ENCODE measurements around the gene PRSS27.

The PRSS27 gene

DNA sequence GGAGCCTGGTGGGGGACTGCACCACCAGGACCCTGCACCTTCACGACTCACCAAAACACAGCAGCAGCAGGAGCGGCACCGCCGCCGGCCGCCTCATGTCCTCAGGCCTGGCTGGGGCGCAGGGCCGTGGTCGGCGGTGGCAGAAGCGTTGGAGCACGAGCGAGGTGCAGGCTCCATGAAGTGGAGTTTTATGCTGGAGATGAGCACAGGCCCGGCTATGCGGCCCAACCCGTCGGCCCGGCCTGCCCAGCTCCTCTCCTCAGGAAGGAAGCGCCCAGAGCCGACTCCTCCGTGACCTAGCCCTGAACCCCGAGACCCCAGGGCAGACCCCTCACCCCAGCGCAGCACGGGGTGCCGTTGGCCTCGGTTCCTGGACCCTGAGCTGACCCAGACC lies at the start of gene PRSS27:
Gene PRSS27 (minus strand): TSS at position 161 of the 394 bp plus-strand sequence. CDS start 64 bp downstream, at position 97.
- Mint-ChIP-seq H3K36me3 (ENCODE audit: low read depth) (no peaks in the 10 kb centered on the region), H3K9me3 (no peaks in the 10 kb centered on the region), H3K4me3 (peak within 1 kb of the TSS; percentile 82), H3K4me1 (no peaks in the 10 kb centered on the region), H3K27ac (peak within 1 kb of the TSS; percentile 48), H3K27me3 (ENCODE audit: low read depth, poor library complexity) (peaks cover 29% of the 10 kb centered on the region)
- DNase-seq: no peak
- TF ChIP-seq, protein P1, sequence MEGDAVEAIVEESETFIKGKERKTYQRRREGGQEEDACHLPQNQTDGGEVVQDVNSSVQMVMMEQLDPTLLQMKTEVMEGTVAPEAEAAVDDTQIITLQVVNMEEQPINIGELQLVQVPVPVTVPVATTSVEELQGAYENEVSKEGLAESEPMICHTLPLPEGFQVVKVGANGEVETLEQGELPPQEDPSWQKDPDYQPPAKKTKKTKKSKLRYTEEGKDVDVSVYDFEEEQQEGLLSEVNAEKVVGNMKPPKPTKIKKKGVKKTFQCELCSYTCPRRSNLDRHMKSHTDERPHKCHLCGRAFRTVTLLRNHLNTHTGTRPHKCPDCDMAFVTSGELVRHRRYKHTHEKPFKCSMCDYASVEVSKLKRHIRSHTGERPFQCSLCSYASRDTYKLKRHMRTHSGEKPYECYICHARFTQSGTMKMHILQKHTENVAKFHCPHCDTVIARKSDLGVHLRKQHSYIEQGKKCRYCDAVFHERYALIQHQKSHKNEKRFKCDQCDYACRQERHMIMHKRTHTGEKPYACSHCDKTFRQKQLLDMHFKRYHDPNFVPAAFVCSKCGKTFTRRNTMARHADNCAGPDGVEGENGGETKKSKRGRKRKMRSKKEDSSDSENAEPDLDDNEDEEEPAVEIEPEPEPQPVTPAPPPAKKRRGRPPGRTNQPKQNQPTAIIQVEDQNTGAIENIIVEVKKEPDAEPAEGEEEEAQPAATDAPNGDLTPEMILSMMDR (IDR thresholded peaks at IDR 0.05): no peak

DNA sequence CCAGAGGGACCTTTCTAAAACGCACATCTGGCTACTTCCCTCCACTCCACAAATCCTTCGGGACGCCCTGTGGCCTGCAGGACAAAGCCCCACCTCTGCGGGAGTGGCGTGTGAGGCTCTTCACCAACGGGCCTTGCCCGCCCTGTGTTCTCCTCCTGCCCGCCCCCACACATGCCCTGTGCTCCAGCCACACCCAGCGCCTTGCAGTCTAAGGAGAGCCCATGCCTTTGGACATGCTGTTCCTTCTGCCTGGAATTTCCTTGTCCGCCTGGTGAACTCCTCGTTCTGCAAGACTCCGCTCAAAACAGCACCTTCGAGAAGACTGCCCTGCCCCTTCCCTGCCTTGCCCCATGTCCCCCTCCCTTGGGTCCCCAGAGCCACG lies 49.6 kb upstream of the PRSS27 start:
- Mint-ChIP-seq H3K27me3 (ENCODE audit: low read depth, poor library complexity) (peaks cover 3% of the 10 kb centered on the region), H3K36me3 (ENCODE audit: low read depth) (peaks cover 73% of the 10 kb centered on the region), H3K4me3 (no peak overlapping the region), H3K4me1 (peaks cover 40% of the 10 kb centered on the region), H3K9me3 (peaks cover 22% of the 10 kb centered on the region), H3K27ac (peak overlapping the region; percentile 97)
- TF ChIP-seq, protein P1 (IDR thresholded peaks at IDR 0.05): no peak
- no peak for DNase-seq

DNA sequence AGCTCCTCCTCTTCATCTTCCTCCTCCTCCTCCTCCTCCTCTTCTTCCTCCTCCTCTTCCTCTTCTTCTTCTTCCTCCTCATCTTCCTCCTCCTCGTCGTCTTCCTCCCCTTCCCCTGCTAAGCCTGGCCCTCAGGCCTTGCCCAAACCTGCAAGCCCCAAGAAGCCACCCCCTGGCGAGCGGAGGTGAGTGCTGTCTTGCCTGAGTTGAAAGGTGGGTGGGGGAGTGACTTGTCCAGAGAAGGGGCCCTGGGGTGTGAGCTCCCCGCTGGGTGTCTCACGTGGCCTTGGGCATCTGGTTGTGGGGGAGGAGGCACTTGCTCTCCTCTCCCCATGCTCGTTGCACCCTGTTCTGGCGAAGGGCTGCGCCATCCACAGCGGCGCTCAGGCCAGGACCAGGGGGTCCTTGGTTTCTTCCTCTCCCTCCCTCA lies 49.1 kb upstream of the PRSS27 start:
- Mint-ChIP-seq H3K27ac (peak overlapping the region; percentile 97), H3K9me3 (peaks cover 28% of the 10 kb centered on the region), H3K27me3 (ENCODE audit: low read depth, poor library complexity) (peaks cover 3% of the 10 kb centered on the region), H3K4me1 (peaks cover 40% of the 10 kb centered on the region), H3K36me3 (ENCODE audit: low read depth) (peaks cover 79% of the 10 kb centered on the region), H3K4me3 (no peak overlapping the region)
- DNase-seq: no peak
- TF ChIP-seq, protein P1 (IDR thresholded peaks at IDR 0.05): no peak

DNA sequence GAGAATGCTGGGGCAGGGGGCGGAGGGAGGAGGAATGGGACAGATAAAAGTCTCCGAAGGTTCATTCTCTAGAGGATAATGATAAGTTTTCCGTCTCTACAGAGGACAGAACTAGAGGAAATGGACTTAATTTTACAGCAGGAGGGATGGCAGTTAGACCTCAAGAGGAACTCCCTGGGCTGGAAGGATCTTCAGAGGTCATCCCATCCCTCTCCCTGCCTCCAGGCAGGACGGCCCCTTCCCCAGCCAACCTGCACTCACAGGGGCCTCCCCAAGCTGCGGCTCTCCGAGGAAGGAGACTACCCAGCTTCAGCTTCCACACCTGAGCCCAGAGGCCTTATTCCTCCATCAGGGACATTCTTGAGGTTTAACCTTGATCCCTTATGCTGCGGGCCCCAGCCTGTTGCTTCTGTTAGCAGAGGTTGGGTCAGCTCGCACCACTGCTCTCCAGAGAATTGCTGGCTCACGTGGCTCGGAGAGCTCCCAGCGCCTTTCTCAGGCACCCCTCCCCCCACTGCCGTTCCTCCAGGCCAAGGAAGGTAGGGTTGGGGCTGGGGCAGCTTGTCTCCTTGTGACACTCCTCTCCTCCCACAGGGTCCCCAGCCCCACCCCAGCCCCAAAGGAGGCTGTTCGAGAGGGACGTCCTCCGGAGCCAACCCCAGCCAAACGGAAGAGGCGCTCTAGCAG lies 48.5 kb upstream of the PRSS27 start:
- Mint-ChIP-seq H3K36me3 (ENCODE audit: low read depth) (peaks cover 84% of the 10 kb centered on the region), H3K27ac (peak overlapping the region; percentile 97)

DNA sequence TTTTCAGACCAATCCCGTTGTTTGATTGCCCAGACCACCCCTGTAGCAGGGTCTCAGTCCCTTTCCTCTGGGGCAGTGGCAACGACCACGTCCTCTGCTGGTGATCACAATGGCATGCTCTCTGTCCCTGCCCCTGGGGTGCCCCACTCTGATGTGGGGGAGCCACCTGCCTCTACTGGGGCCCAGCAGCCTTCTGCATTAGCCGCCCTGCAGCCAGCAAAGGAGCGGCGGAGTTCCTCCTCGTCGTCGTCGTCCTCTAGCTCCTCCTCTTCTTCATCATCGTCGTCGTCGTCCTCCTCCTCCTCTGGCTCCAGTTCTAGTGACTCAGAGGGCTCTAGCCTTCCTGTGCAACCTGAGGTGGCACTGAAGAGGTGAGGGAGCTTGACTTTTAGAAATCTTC lies 47.9 kb upstream of the PRSS27 start:
- H3K9me3 Mint-ChIP-seq: peaks cover 40% of the 10 kb centered on the region
- peaks cover 3% of the 10 kb centered on the region for H3K27me3 Mint-ChIP-seq (ENCODE audit: low read depth, poor library complexity)
- peaks cover 39% of the 10 kb centered on the region for H3K4me1 Mint-ChIP-seq
- TF ChIP-seq, protein P1 (IDR thresholded peaks at IDR 0.05): no peak
- H3K36me3 Mint-ChIP-seq (ENCODE audit: low read depth): peaks cover 85% of the 10 kb centered on the region
- no peak for DNase-seq
- H3K27ac Mint-ChIP-seq: peak overlapping the region; percentile 96
- H3K4me3 Mint-ChIP-seq: no peak overlapping the region

More for the DNA sequence above, 48.5 kb upstream of the PRSS27 start:
- TF ChIP-seq, protein P1 (IDR thresholded peaks at IDR 0.05): no peak
- Mint-ChIP-seq H3K9me3 (peaks cover 33% of the 10 kb centered on the region), H3K27me3 (ENCODE audit: low read depth, poor library complexity) (peaks cover 3% of the 10 kb centered on the region), H3K4me3 (no peak overlapping the region), H3K4me1 (peaks cover 40% of the 10 kb centered on the region)
- DNase-seq: no peak
